Measurements from ENCODE around the gene PTPRS.

Gene PTPRS

DNA sequence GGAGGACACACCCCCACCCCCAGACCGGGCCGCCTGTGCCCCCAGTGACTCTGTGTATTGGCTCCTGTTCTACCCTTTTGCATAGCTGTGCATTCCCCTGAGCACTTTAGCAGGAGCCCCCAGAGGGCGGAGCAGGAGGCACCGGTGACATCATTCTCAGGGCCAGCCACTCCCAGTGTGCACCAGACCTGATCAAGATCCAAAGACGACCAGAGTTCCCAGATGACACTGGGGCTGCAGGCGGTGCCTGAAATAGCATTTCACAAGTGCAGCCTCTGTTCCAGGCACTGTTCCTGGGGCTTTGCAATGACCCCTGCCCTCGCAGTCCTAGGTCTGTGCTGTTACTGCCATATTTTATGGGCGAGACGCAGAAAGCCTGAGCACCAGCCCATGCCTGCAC, 14.5 kb upstream of the PTPRS start:
- DNase-seq (ENCODE audit: low read depth), result no peak

DNA sequence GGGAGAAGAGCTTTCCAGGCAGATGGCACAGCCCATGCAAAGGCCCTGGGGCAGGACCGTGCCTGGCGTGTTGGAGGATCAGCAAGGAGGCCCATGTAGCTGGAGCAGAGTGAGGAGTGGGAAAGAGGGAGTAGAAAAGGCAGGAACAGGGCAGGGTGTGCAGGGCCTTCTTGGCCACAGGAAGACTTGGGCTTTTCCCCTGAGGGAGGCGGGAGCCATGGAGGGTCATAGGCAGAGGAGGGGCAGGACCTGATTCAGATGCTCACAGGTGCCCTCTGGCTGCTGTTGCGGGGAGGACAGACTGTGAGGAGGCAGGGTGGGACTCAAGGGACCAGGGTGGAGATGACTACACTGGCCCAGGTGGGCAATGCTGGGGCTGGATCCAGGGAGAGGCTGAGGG, 13.8 kb upstream of the PTPRS start:
- no peak for DNase-seq (ENCODE audit: low read depth)

DNA sequence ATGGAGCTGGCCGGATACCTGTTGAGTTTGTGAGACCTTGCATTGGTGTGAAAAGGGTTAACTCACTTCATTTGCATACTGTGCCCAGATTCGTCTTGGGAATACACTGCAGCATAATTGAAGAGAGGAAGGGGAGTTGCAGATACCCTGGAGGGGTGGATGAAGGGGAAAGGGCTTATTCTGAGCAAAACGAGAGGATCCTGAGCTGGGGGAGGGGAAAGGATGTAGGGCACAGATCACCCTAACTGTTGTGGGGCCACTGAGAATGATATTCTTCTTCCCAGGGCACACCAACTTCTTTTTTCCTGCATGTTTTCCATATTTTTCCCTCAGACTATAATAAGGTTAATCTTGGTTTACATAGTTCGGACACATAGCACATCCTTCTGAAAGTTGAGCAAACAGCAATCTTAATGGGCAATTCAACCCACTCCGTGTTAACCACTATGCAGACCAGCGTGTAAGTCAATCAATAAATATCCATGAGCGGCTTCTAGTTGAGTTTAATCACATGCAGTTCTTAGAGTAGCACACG, 11.7 kb upstream of the PTPRS start:
- no peak for DNase-seq (ENCODE audit: low read depth)

DNA sequence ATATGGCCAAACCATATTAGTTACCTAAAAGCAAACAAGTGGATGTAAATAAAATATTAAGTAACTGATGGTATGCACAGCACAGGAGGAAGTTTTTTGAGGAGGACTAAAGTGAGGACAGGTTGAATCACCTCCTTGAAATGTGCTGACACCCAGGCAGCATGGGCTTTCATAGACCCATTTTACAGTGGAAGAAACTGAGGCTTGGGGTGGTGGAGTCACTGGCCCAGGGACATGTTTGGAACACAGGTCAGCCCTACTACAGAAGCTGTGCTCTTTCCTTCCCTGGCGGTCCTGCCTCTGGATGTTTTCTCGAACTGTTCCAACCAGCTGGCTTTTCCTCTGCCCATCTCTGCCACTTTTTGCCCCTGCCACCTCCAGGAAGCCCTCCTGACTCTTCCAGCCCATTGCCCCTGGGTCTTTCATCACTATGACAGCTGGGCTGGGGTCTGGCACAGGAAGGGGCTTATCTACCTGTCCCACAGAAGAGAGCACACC, 11.2 kb upstream of the PTPRS start:
- DNase-seq (ENCODE audit: low read depth), result no peak

DNA sequence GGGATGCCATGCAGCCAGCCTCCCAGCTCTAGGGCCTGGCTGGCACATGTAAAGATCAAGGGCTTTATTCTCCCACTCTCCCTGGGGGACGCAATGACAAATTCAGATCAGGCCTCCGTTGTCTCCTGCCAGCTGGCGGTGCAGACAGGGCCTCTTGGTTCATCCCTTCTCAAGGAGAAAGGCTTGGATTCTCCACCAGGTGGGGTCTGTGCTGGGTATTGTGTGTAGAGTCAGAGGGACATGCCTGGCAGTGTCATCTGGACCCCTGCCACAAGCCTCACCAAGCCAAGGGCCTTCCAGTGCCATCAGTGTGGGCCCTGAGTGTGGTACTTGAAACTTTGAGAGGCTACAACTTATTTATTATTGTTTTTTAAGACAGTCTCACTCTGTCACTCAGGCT, 8.4 kb upstream of the PTPRS start:
- no peak for DNase-seq (ENCODE audit: low read depth)

DNA sequence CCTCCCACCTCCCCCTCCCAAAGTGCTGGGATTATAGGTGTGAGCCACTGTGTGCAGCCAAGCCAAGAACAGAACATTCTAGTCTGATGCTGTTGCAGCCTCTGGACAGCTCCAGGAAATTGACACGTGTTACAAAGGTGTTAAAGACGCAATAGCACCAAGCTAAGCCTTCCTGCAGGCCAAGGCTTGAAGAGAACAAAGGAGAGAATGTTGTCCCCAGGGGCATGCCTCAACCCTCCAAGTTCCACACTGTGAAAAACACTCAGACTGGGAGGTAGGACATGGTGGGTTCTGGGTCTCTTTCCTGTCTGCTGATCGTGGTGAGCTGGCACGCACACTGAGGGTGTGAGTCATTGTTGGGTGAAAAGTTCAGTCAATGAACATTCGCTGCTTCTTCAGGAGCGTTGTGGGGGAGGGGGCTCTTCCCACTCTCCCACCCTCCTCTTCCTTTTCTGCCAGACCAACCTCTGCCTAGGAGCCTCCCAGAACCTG, 5.3 kb upstream of the PTPRS start:
- DNase-seq (ENCODE audit: low read depth), result no peak

DNA sequence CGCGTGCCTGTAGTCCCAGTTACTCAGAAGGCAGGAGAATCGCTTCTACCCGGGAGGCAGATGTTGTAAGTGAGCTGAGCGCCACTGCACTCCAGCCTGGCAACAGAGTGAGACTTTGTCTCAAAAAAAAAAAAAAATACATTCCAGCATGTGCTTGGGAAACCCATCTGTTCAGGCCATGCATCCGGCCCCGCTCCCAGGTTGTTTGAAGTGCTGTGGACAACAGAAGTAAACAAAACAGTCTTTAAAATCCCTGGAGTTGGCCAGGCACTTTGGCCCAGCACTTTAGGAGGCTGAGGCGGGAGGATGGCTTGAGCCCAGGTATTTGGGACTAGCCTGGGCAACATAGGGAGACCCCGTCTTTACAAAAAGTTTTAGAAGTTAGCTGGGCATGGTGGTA, 3.2 kb upstream of the PTPRS start:
- no peak for DNase-seq (ENCODE audit: low read depth)

DNA sequence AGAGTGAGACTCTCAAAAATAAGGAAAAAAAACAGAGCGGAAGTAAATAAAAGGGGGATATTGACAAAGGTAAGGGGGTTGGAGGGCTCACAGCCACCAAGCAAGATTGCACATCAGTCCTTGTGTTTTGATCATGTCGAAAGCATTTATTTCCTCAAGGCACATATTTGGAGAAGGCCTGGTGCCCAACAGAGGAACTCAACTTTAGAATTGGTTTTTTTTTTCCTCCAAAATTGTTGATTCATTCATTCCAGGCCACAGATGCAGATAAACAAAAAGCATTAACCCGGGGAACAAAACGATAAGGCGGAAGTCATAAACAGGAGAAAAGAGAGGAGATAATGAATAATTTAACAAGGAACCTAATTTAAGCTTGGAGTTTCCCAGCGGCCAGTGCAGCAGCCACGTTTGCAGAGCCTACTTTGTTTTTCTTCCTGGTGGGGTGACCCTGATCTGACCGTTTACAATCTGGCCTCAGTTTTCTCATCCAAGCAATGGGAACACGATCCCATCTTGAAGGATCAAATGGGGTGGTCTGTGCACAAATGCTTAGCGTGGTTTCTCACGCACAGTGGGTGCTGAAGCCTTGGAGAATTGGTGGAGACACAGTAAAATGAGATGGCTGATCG, 2.1 kb upstream of the PTPRS start:
- DNase-seq (ENCODE audit: low read depth), result no peak

DNA sequence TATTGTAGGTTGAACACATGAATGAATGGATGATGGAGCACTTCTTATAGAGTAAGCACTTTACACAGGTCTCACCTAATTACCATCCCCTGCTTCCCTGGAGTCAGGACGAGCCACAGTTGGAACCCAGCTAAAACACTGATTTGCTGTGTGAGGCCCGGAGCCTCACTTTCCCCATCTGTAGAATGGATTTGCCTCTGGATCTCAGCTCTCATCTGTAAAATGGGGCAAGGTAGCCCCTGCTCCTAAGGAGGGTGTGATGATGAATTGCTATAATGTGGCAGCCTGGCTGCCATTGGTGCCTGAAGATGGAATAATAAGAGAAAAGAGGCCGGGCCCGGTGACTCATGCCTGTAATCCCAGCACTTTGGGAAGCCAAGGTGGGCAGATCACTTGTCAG, 1.4 kb upstream of the PTPRS start:
- DNase-seq (ENCODE audit: low read depth), result no peak

DNA sequence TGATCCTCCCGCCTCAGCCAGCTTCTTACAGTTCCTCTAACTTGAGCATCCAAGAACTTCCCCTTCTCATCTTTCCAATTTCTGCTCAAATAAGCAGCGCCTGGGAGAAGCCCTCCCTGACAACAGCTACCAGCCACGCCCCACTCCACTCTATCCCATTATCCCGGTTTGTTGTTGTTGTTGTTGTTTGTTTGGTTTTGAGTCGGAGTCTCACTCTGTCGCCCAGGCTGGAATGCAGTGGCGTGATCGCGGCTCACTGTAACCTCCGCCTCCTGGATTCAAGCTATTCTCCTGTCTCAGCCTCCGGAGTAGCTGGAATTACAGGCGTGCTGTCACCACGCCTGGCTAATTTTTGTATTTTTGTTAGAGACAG, 822 bp upstream of the PTPRS start:
- no peak for DNase-seq (ENCODE audit: low read depth)

DNA sequence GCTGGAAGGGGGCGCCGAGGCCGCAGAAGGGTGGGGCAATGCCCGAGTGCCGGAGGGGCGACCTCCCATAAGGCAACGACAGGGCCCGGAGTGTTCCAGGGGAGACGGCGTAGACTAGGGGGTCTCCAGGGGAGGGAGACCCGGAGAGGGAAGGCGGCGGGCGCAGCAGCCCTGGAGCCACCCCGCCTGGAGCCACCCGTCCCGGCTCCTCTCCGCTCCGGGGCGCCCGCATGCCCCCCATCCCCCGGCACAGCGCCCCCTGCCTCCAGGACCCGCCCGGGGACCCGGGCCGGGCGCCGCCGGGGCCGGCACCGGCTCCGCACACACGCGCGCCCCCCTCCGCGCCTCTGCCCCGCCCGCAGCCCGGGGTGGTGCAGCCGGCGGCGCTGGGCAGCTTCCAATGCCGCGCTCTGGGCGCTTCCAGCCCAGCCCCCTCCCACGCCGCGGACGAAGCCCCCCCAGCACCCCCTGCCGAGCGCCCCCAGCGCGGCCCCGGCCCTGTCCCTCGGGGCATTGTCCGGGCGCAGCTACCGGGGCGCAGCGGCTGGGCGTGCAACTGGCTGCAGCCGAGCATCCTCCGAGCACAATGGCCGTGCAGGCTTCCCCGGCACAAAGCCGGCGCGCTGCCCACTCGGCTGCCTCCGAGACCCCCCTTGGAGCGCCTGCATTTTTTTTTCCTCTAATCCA, 519 bp downstream of the PTPRS start:
- no peak for DNase-seq (ENCODE audit: low read depth)

DNA sequence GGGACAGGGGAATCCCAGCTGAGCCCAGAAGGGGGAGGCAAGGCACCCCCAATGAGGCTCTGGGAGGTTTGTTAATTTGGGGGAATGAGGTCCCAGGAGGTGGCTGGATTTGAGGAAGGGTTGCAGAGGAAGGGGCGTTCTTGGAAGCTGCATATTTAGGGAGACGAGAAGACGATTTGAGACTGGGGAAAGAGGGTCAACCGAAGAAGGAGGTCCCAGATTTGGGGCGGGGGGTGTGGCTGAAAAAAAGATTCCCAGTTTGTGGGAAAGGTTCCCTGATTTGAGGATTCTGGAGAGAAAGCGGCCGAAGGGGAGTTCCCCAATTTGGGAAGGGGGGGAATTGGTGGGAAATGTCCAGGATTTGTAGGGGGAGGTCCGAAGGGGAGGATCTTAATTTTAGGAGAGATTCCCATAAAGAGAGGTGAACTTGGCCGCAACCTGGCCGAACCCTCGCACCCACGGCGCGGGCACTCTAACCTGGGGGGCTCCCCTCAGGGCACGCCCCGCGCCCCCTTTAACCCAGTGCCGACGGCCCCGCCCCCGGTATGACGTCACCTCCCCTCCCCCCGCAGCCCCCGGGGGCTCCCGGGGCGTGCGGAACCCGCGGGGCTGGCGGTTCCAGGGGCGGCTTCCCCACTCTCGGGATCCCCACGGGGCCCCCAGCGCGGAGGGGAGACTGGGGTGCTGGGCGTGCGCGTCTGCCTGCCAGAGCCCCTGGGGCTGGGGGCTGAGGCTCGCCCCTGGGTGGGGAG, 1.2 kb downstream of the PTPRS start:
- no peak for DNase-seq (ENCODE audit: low read depth)

DNA sequence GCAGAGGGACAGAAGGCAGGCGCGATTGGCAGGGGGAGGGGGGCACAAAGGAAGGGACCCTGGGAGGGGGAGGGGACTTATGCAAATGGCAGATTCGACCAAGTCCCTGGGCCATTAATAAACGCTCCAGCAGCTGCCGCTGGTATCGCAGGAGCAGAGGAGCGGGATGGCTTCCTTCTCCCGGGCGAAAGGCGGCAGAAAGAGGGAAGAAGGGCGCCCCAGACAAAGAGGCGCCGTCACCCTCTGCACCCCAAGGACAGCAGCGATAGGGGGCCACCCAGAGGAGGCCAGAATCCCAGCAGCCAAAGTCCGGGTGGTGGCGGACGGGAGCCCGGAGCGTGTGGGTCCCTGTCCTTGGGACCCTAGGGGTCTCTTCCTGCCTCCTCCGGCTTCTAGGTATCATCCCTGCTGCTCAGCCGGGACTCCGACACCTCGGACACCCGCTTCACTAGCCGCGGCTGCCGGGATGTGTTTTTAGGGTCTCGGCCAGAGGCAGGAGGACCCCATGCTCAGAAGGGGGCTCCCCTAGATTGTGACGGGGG, 1.9 kb downstream of the PTPRS start:
- DNase-seq (ENCODE audit: low read depth), result no peak

DNA sequence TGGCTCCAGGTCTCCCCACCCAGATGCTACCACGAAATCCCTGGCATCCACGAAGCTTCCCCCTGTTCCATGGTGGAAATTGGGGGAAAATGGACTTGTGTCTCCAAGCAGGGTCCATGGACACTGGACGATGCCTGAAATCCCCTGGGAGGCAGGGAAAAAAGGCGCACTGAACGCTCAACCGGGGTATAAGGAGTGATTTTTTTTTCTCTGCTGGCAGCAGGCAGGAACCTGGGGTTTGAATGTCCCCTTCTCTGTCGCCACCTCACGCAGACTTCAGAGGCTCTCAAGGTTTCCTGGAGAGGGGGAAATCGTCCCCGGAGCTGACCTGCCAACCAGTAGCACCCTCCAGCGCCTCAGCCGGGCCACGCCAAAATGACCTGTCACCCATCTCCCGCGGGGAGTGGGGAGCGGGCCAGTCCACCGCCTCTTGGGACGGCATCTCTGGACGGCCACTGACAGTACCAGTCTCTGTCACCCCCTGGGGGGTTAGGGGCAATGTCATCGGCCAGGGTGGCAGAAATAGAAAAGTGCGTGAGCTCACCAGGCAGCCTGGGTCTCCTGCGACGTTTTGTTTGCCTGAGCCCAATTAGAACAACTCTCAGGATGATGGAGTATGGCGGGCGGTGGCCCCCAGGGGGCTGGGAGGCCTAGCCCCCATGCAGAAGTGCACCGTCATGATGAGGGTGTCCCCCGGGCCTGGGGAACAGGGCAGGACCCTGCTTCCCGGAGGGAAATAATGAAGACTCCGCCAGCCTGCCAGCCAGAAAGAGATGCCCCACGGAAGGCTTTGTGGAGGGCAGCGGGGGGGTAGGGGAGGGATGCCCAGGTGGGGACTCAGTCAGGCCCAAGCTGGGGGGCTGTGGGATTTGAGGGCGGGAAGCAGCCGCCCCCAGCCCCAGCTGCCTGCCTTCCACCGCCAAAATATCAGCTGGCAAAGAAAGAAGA, 2.6 kb downstream of the PTPRS start:
- DNase-seq (ENCODE audit: low read depth), result no peak

DNA sequence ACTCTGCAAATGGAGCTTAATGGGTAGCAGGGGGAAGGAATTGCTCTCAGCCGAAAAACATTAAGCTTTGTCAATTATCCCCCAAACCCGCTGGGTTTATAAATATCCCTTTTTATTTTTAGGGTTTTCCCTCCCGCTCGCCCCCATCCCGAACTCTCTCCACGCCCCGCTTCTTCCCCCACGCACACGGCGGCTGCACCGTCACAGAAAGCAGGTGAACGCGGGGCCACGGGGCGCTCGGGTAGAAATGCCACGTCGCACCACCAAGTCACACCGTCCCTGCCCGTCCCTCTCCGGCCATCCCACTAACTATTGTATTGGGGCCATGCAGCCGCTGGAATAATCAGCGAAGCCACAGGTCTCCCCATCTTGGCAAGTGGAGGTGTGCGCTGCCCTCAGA, 3.5 kb downstream of the PTPRS start:
- no peak for DNase-seq (ENCODE audit: low read depth)

DNA sequence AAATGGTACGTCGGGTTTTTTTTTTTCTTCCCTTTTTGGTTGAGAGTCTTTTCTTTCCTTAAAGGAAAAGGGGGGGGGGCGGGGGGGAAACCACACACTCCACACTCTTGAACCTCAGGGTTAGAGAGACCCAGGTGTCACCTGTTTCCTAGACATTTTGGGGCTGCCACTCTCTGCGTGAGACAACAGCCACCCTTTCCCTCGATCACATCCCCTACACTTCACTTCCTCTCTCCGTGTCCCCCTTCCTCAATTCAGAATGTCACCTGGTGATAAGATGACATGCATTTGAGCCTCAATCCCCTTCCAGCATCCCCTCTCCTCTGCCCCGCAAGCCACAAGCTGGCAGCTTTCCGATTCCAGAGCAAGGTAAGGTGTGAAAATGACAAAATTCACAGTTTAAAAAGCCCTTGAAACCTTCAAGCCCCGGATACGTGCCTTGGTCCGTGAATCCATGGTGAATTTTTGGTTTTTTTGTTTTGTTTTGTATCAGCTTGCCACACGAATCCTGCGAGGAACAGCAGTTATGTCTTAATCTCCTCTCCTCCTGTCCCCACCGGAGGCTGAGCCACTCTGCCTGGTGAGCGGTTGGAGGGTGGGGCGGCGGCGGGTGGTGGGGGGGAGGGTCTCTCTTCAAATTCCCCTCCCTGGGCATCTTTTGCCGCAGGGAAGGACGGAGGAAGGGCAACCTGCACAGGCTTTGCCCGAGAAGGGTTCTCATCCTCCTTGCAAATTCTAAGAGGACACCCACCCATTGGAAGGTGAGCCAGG, 4.2 kb downstream of the PTPRS start:
- DNase-seq (ENCODE audit: low read depth), result no peak

DNA sequence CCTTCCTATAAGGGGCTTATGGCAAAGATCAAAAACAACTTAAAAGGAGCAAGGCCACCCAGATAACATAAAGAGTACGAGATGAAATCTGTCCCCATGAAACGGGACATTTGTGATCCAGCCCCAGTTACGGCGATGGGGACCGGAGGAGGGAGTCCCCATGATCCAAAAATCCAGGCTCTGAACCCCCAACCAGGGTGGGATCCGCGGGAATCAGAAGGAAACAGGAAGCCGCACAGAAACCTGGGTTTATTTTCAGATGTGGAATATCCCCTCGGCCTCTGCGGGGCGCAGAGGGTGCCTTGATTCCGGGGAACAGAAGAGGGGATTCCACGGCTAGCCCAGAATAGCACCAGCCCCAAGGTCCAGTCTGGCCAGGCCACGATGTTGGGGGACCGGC, 5.0 kb downstream of the PTPRS start:
- DNase-seq (ENCODE audit: low read depth), result no peak

DNA sequence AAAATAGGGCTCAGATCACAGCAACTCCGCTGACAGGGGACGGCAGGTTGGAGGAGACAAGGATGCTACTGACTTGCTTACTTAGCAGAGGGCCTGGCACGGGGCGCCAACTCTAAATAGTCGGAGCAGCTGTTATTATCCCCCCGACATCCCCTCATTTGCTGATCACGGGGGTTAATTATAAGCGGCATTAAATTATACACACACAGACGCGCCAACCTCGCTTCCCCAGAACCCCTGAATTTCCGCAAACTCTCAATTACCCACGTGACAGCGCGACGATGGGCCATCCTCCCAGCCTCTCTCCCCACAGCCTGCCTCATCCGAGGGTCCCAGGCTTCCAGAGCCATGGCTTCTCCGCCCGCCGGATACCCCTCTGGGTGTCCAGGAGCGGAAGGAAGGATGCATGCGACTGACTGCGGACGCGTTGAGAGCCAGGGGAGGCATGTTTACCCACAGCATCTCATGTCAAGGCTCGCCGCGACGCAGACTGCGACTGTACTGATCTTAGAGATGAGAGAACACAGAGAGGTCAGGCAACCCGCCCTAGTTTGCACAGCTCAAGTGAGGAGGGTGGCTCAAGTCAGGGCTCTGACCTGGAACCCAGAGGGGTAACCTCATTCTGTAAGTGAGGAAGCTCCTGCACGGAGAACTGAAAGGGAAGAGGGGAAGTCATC, 5.7 kb downstream of the PTPRS start:
- no peak for DNase-seq (ENCODE audit: low read depth)

DNA sequence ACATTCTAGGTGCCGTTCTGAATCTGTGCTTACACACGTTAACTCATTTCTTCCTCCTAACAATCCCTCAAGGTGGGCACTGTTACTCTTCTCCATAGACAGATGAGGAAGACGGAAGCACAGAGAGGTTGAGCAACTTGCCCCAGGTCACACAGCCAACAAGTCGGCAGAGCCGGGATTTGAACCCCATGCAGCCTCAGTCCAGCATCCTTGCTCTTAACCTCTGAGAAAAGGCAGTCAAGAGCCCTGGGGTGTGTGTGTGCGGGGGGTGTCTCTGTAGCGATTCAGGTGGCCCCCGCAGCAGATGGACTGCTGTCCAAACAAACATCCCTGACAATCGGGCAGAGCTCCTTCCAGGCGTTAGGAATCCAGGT, 6.3 kb downstream of the PTPRS start:
- no peak for DNase-seq (ENCODE audit: low read depth)
